Endometrial microvascular endothelial cells (primary cell): ENCODE data around the gene DTX1. TPM values are rescaled to one million over a fixed set of nuclear protein-coding genes. Genes with fewer than 3 reads are reported as not detected.
"Not testable (repeated sequence)": the region's sequence is repeated elsewhere in the genome, so short reads cannot be mapped to it uniquely, and the experiment has no call there.

Experiments used
- in situ Hi-C: cut with HindIII; loops from 2 replicates; pipeline ENCODE4 v1.10.0; 2017; ENCODE audit warnings: low sequenced_read_pairs, low pct_unique_long_range_greater_than_20kb; ENCODE audit errors: inconsistent ontology term
- total RNA-seq: library from RNA; depleted of rRNA; stranded (reverse); fragments of >200 nt; gene quantifications from one replicate; pipeline ENCODE4 v1.2.3, GENCODE V29; 2015; ENCODE audit errors: inconsistent ontology term

Gene DTX1
- total RNA-seq, 1 donor from 2014 or later = not detected

- in situ Hi-C loops = no loop called here
Observed at GRCh38 chr12:113104953-113105510, 48.5 kb downstream of the DTX1 start.

GRCh38 chr12:113105606-113106271 is 49.2 kb downstream of the DTX1 start:
- in situ Hi-C loops = no loop called here

- in situ Hi-C loops = no loop called here
Observed at GRCh38 chr12:113106361-113106760, 49.8 kb downstream of the DTX1 start.

GRCh38 chr12:113108308-113108707 is 51.8 kb downstream of the DTX1 start:
- in situ Hi-C loops = no loop called here

GRCh38 chr12:113109360-113109759 is 52.8 kb downstream of the DTX1 start:
- in situ Hi-C loops = no loop called here

GRCh38 chr12:113109872-113110599 is 53.5 kb downstream of the DTX1 start:
- in situ Hi-C loops = no loop called here

- in situ Hi-C loops = no loop called here
Observed at GRCh38 chr12:113111247-113111646, 54.7 kb downstream of the DTX1 start.

- in situ Hi-C loops = no loop called here
Observed at GRCh38 chr12:113112043-113112899, 55.7 kb downstream of the DTX1 start.

- in situ Hi-C loops = no loop called here
Observed at GRCh38 chr12:113113397-113113796, 56.9 kb downstream of the DTX1 start.

- in situ Hi-C loops = no loop called here
Observed at GRCh38 chr12:113114447-113115178, 58.1 kb downstream of the DTX1 start.

- in situ Hi-C loops = no loop called here
Observed at GRCh38 chr12:113115455-113116126, 59.1 kb downstream of the DTX1 start.

GRCh38 chr12:113116875-113117274 is 60.3 kb downstream of the DTX1 start:
- in situ Hi-C loops = no loop called here

- in situ Hi-C loops = not testable (repeated sequence)
Observed at GRCh38 chr12:113117684-113118083, 61.2 kb downstream of the DTX1 start.

GRCh38 chr12:113118142-113118541 is 61.6 kb downstream of the DTX1 start:
- in situ Hi-C loops = no loop called here

- in situ Hi-C loops = no loop called here
Observed at GRCh38 chr12:113119980-113120669, 63.6 kb downstream of the DTX1 start.

- in situ Hi-C loops = no loop called here
Observed at GRCh38 chr12:113120670-113121370, 64.3 kb downstream of the DTX1 start.

- in situ Hi-C loops = no loop called here
Observed at GRCh38 chr12:113127791-113128199, 71.3 kb downstream of the DTX1 start.
